ENCODE measurements around the gene CHST3. TPM values are rescaled to one million over a fixed set of nuclear protein-coding genes. Genes with fewer than 3 reads are reported as not detected.

The CHST3 gene
- total RNA-seq, 1 experiment from 2014 or later = 10.0 TPM

DNA sequence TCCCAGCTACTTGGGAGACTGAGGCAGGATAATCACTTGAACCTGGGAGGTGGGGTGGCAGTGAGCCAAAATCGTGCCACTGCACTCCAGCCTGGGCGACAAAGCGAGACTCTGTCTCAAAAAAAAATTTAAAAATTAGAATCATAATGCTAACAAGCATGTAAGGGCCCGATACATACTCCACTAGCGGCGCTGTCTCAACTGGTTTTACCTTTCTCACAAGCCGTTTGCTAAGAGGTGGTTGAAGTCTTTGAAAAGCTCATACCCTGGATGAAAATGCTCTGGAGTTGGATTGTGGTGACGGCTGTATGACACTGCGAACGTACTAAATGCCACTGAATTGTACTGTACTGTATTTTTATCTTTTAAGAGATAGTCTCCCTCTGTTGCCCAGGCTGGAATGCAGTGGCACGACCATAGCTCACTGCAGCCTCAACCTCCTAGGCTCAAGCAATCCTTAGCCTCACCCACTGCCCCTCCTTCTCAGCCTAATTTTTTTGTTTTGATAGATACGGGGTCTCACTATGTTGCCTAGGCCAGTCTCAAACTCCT lies 94.2 kb downstream of the CHST3 start:
- H3K9me3 ChIP-seq (ENCODE audit: low read depth, low read length, poor library complexity, severe bottlenecking) = no peaks in the 10 kb centered on the region
- no peak overlapping the region for H3K27ac ChIP-seq (ENCODE audit: low read depth, low read length, poor library complexity, severe bottlenecking)
- no peaks in the 10 kb centered on the region for H3K36me3 ChIP-seq (ENCODE audit: insufficient read depth, low read length, poor library complexity, severe bottlenecking)
- intact Hi-C loops (cut with micrococcal nuclease; ENCODE audit: unreplicated experiment) = no loop called here
- DNase-seq (ENCODE audit: low spot score) = no peak
- no peaks in the 10 kb centered on the region for H3K27me3 ChIP-seq (replicated peaks; ENCODE audit: insufficient read depth, low read depth, low read length, poor library complexity)
- no peak for TF ChIP-seq EZH2 (IDR thresholded peaks at IDR 0.05; ENCODE audit: borderline replicate concordance, low read depth, low read length, poor library complexity, severe bottlenecking)
- TF ChIP-seq, protein P1, sequence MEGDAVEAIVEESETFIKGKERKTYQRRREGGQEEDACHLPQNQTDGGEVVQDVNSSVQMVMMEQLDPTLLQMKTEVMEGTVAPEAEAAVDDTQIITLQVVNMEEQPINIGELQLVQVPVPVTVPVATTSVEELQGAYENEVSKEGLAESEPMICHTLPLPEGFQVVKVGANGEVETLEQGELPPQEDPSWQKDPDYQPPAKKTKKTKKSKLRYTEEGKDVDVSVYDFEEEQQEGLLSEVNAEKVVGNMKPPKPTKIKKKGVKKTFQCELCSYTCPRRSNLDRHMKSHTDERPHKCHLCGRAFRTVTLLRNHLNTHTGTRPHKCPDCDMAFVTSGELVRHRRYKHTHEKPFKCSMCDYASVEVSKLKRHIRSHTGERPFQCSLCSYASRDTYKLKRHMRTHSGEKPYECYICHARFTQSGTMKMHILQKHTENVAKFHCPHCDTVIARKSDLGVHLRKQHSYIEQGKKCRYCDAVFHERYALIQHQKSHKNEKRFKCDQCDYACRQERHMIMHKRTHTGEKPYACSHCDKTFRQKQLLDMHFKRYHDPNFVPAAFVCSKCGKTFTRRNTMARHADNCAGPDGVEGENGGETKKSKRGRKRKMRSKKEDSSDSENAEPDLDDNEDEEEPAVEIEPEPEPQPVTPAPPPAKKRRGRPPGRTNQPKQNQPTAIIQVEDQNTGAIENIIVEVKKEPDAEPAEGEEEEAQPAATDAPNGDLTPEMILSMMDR (conservative IDR thresholded peaks at IDR 0.05; ENCODE audit: low read depth, low read length) = no peak
- BruUV-seq (replicated peaks) = no TSS peak
- ChIA-PET CTCF (interaction anchor here (1.2 kb wide), 1 partner anchor 10 kb away, joined by 4 read pairs; no protein-coding TSS in a partner anchor), POLR2A (ENCODE audit: low non-redundant PET) (no interaction called here)
- H3K4me3 ChIP-seq (ENCODE audit: low read depth, low read length, poor library complexity, severe bottlenecking) = no peak overlapping the region
- H3K4me1 ChIP-seq (ENCODE audit: insufficient read depth, low read length, poor library complexity, severe bottlenecking) = peaks cover 9% of the 10 kb centered on the region

DNA sequence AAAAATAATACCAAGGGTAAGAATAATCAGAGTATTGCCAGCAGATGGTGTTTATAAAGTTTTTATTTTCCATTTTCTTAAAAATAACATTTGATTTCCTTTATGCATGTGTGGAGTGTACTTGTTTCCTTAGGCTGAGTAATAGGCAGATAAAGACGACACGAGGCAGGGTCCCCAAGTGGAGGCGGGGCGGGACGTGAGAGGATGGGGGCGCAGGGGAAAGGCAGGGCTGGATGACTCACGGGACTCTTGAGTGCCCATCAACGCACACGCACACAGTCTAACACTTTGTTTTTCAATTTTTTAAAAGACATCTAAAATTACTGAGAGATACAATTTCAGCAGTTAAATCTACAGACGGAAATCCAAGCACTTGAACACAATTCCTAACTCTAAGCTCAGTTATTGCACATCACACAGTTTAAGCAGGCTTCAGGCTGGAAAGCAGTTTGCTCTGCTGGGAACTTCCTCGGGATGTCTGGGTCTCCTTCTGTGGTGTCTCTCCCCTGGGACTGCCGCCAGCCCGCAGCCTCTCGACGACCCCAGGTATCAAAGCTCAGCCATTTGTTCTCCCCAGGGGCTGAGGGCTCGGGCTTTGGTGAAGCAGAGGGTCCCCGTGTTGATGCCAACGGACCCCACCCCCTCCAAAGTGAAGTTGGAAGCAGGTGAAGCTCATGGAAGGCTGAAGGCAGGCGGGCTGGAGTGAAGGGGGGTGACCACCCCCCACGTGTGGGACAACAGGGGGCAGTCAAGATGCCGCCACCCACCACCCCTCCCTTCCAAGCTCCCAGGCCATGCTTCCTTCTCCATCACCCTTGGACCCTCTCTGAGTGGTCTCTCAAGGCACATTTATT lies 95.0 kb downstream of the CHST3 start:
- POLR2A ChIA-PET (ENCODE audit: low non-redundant PET) = no interaction called here

More for the DNA sequence above, 95.0 kb downstream of the CHST3 start:
- intact Hi-C loops (cut with micrococcal nuclease; ENCODE audit: unreplicated experiment) = no loop called here
- CTCF ChIA-PET = interaction anchor here (1.2 kb wide), 1 partner anchor 11 kb away, joined by 4 read pairs; no protein-coding TSS in a partner anchor
- Histone ChIP-seq H3K36me3 (ENCODE audit: insufficient read depth, low read length, poor library complexity, severe bottlenecking) (no peaks in the 10 kb centered on the region), H3K27ac (ENCODE audit: low read depth, low read length, poor library complexity, severe bottlenecking) (no peak overlapping the region), H3K4me1 (ENCODE audit: insufficient read depth, low read length, poor library complexity, severe bottlenecking) (peaks cover 9% of the 10 kb centered on the region), H3K27me3 (replicated peaks; ENCODE audit: insufficient read depth, low read depth, low read length, poor library complexity) (no peaks in the 10 kb centered on the region), H3K4me3 (ENCODE audit: low read depth, low read length, poor library complexity, severe bottlenecking) (no peak overlapping the region), H3K9me3 (ENCODE audit: low read depth, low read length, poor library complexity, severe bottlenecking) (no peaks in the 10 kb centered on the region)
- no TSS peak for BruUV-seq (replicated peaks)
- peak; percentile 32 for DNase-seq (ENCODE audit: low spot score)
- TF ChIP-seq, protein P1 (conservative IDR thresholded peaks at IDR 0.05; ENCODE audit: low read depth, low read length) = no peak
- TF ChIP-seq EZH2 (IDR thresholded peaks at IDR 0.05; ENCODE audit: borderline replicate concordance, low read depth, low read length, poor library complexity, severe bottlenecking) = no peak

All from A673 (cell line).